Activated CD8-positive, alpha-beta memory T cell treated with anti-CD3 and anti-CD28 coated beads for 4 hours (primary cell): ENCODE data around the gene CMSS1.

Source experiments
- DNase-seq, 2 donors: peaks; one replicate each; pipeline ENCODE4 v3.0.0-alpha.2; 2020; ENCODE audit warnings: low read depth in 2 of 2

Gene CMSS1

DNA sequence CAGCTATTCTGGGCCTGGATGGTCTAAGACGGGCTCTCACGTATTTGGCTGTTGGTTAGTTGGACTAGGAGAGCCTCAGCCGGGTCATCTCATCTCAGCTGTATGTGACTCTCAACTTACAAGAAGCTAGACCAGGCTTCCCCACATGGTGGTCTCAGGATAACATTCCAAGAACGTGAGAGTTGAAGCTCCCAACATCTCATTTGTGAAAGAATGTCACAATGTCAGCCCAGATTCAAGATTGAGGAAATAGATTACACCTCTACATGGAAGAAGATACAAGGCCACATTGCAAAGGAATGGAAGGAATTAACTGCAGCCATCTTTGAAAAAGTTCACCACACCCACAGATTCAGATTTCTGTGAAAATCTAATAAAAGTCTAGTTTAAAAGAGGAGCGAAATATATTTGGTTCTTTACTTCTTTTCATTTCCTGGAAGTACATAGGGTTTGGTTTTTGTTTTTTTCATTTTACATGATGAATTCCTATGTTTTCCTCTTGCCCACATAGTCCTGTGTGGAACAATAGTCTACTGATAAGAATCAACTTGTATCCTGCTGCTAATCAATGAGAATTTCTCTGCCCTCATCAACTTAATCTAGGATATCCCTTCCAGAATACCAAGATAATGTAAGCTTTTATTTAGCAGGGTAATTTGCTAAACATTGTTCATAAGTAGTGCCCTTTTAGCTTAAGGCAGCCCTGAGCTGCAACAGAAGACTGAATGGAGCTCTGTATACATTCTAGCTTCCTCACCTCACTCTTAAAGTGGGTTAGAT lies 116.5 kb downstream of the CMSS1 start:
- DNase-seq, result no peak

- DNase-seq, result no peak
These were observed 117.5 kb downstream of the CMSS1 start for GRCh38 chr3:99934975-99935797.

DNA sequence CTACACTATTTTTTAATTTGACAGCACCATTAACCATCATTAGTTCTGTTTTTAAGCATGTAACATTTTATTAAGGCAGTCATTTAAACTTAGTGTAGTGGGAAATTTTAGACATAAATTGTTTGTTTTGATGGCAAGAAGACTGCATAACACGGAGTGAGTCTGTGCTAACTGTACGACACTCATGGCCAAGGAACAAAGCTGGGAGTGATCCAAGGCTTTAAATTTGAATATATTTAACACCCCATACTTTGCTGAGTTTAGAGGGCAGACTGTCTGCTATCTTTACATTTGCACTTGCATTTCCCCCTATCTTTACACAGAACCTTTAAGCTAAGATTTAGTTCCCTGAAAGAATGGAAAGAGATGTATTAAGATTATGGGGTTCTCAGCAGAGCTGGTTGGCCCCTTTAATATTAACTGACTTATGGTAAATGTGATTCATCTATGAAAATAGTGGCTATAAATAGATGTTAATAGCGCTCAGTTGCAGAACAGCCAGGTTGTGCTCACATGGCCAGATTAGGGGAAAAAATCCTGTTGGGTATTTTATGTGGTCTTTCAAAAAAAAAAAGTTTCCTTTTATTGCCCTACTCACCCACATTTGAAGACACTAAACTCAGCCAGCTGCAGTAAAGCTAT lies 120.7 kb downstream of the CMSS1 start:
- DNase-seq, result no peak

DNA sequence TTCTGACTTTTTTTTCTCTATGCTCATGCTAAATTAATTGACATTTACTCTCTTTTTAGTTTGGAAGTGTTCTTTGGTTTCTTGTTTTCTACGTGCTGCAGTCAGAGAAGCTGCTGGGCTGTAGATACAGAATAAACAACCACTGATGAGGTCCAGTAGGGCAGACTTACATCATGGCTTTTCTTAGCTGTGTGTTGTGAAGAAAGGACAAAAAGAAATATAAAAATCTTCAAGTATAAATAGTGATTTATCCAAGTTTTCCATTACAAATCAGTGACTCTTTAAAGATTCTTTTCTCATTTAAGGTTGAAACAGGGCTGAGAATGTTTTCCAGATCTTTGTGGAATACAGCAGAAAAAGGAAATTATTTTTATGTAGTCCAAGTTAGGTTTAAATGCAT lies 122.2 kb downstream of the CMSS1 start:
- no peak for DNase-seq

DNA sequence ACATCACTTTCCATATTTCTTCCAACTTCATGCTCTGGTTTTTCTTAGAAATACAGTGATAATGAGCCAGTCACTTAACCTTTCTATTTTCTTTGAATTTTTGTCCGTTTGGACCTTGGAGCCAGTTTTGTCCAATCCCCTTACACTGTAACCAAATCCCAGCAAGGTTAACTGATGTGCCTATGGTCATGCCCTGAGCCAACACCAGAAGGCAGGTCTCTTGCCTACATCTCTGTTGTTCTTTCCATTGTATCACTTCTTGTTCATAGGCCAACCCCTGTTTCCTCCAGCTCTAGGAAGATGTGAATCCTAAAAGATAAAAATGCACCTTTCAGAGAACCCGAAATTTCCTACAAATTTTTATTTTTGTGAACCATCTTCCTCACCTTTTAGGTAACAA lies 122.7 kb downstream of the CMSS1 start:
- no peak for DNase-seq

- DNase-seq, result no peak
These were observed 123.5 kb downstream of the CMSS1 start for GRCh38 chr3:99941211-99941610.

DNA sequence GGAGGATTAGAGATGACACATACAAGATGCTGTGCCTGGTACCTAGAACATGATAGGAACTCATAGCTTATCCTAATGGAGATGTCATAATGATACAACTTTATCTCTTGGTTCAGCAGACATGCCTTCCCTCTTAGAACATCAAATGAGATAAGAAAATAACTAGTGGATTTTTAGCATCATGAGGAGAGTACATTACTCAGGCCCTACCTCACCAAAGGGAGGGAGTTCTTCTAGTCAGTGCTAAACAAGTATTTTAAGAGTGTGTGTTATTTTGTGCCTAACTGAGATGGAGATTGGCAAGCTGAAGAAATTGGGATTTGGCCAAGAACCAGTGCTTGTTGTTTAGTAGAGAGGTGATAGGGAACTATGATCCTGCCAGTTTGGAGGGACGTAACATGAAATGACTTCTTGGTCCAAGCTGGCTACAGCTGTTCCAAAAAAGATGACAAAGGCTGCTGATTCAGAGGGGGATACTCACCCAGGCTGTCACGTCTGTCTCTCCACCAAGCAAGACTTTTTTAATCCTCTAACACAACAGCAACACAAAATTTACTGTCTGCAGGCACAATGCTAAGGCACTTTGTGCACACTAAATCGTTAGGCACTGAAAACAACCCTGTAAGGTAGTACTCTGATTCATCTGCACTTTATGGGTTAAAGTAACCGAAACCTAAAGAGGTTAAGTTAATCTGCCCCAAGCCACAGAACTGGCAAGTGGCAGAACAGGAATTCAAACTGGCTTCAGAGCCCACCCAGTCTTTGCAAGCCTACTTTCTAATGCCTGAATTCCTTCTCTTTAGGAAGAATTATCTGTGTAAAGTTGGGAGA lies 126.5 kb downstream of the CMSS1 start:
- no peak for DNase-seq

DNA sequence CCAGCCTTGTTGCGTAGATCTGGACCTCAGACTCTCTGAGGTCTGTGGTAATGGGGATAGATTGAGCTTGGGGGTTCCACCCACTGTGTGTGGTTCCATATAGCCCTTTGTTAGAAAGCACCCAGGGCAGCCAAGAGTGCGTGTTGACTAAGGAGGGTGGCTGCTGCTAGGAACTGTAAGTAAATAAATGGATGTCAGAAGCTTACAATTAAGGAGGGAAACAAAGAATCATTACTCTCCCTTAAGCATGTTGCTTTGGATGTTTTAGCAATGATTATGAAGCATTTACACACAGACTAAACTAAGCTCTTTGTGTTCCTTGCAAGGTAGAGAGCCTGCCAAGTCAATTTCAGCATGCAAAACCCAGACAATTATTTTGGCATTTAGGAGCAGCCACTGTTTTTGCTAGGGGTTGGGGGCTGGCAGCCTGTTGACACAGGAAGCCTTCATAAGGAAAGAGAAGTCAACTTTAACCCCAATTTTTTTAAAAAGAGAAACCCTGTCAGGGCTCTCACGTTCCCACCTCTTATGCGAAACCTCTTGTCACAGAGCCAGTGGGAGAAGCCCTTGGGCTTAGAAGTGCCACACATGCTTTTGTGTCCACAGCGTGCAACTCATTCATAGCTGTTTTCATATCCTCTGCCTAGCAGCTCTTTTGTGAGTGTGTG lies 127.8 kb downstream of the CMSS1 start:
- no peak for DNase-seq

- no peak for DNase-seq
These were observed 129.7 kb downstream of the CMSS1 start for GRCh38 chr3:99947356-99947755.

DNA sequence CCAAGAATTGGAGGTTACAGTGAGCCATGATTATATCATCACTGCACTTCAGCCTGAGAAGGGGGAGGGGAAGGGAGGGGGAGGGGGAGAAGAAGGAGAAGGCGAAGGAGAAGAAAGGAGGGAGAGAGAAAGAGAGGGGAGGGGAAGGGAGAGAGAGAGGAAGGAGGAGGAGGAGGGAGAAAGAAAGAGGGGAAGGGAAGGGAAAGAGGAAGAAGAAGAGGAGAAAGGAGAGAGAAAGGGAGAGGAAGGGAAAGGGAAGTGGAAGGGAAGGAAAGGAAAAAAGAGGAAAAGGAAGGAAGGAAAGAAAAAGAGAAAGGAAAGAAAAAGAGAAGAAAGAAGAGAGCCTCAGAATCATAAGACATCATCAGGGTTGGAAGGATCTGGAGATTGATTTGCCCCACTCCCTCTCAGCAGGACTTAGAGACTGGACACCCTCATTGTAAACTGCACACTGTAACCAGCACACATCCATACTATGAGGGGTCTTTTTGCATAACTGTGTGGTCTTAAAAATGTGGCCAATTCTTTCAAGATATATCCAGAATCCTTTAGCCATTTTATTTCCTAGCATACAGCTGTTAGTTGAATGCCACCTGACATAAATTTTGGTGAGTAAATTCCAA lies 130.9 kb downstream of the CMSS1 start:
- DNase-seq, result no peak

DNA sequence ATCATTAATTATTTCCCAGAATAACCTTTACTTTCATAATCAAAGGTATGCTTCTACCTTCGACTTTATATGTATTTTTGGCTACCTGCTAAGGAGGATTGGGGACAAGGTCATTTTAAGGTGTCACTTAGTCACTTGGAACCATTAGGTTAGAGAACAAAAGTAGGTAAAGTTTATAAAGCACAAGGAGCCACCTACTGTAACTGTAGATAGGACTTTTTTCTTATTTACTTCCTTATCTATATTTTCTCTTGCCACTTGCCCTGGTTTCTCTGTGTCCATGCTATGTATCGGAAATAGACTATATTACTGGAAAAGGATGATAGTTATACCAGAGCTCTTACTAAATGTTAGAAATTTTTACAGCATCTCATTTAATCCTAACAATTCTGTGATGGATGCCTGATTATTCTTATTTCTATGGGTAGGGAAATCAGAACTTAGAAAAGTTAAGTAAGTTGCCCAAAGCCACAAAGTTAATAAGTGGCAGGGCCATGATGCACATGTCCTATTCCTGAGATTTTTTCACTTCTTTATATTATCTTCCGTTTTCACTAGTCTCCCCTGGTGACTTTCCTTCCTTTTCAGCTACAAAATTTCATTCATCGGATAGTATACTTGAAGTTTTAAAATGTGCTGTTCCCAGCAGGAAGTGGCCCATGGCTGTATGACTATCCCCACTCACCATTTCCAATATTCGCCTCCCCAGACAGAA lies 132.5 kb downstream of the CMSS1 start:
- DNase-seq, result no peak

DNA sequence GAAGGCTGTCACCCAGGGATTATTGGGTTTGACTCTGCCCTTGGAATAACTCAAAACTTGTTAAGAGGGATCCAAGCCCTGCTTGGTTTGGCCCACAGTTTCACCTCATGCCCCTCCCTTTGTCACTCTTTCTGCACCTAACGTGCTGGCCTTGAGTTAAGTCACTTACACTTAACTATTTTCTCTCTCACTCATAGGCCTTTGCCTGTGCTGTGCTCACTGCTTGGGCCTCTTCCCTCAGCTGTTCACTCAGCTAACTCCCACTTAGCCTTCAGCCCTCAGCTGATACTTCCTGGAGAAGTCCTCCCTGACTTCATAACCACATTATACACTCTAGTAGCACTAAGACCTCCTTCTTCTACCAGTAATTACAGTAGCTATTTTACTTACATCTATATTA lies 133.3 kb downstream of the CMSS1 start:
- no peak for DNase-seq

DNA sequence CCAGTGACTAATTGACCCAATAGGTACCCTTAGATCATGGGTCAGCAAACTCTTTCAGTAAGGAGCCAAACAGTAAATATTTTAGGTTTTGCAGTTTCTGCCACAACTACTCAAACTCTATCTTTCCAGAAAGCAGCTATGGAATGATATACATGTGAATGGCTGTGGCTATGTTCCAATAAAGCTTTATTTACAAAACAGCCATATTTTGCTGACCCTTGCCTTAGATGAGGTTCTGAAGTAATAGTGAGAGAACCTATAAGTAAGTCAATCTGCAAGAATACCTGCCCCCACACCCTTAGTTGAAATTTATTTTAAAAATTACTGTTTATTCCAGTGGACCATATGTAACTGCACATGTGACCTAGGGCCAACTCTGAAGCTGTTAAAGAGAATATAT lies 134.0 kb downstream of the CMSS1 start:
- no peak for DNase-seq

DNA sequence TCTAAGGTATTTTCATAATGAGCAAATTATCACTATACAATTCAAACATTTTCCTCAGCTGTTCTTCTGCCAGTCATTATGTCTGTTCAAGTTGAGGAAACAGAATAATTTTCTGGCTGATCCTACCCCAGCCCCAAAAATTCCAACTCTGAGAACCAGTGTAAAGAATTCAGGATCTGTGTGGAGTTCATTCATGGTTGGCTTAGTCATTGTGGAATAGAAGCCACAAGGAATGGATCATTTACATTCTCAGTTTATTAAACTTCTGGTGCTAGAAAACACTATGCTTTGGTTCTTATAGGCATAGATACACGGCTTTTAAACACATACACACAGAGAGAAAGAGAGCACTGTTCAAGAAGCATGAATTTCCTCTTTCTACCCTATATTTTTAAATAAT lies 134.6 kb downstream of the CMSS1 start:
- DNase-seq, result no peak

GRCh38 chr3:99953596-99953995 lies 135.9 kb downstream of the CMSS1 start:
- no peak for DNase-seq

GRCh38 chr3:99954914-99955644 lies 137.4 kb downstream of the CMSS1 start:
- no peak for DNase-seq

- no peak for DNase-seq
These were observed 138.3 kb downstream of the CMSS1 start for GRCh38 chr3:99955773-99956562.

GRCh38 chr3:99957151-99957796 lies 139.6 kb downstream of the CMSS1 start:
- no peak for DNase-seq
